IPS DF 6.9 (cell line): ENCODE results near the gene PRODH.
"Not testable (repeated sequence)": the region's sequence is repeated elsewhere in the genome, so short reads cannot be mapped to it uniquely, and the experiment has no call there.

ENCODE experiments used
- DNase-seq: peaks from one replicate; pipeline ENCODE4 v3.0.0-alpha.2; 2013; ENCODE audit warnings: low read depth, low spot score
- H3K27ac ChIP-seq: one replicate; pipeline ENCODE4 v1.5.1; 2013; ENCODE audit warnings: low read length, control low read depth
- H3K27me3 ChIP-seq: 2 replicates; pipeline ENCODE4 v1.6.1; 2013; ENCODE audit warnings: mild to moderate bottlenecking, low read length; ENCODE audit not compliant: control insufficient read depth, insufficient read depth
- H3K36me3 ChIP-seq: 2 replicates; pipeline ENCODE4 v1.6.1; 2013; ENCODE audit warnings: low read length; ENCODE audit not compliant: control insufficient read depth, insufficient read depth
- H3K4me1 ChIP-seq: 2 replicates; pipeline ENCODE4 v1.6.1; 2013; ENCODE audit warnings: low read length; ENCODE audit not compliant: control insufficient read depth, insufficient read depth
- H3K4me3 ChIP-seq: 2 replicates; pipeline ENCODE4 v1.5.1; 2013; ENCODE audit warnings: mild to moderate bottlenecking, low read length
- H3K9me3 ChIP-seq: 2 replicates; pipeline ENCODE4 v1.6.1; 2013; ENCODE audit warnings: low read length, inconsistent platforms; ENCODE audit not compliant: control insufficient read depth, insufficient read depth
- WGBS: extraction: QIAGEN DNeasy Blood & Tissue Kit; methylation state at CpG from one replicate; pipeline ENCODE4 v1.1.7; 2013; ENCODE audit warnings: mixed read lengths, missing lambda C conversion rate; ENCODE audit not compliant: insufficient read length, insufficient coverage; 5-methylcytosine and 5-hydroxymethylcytosine counted together

The PRODH gene

DNA sequence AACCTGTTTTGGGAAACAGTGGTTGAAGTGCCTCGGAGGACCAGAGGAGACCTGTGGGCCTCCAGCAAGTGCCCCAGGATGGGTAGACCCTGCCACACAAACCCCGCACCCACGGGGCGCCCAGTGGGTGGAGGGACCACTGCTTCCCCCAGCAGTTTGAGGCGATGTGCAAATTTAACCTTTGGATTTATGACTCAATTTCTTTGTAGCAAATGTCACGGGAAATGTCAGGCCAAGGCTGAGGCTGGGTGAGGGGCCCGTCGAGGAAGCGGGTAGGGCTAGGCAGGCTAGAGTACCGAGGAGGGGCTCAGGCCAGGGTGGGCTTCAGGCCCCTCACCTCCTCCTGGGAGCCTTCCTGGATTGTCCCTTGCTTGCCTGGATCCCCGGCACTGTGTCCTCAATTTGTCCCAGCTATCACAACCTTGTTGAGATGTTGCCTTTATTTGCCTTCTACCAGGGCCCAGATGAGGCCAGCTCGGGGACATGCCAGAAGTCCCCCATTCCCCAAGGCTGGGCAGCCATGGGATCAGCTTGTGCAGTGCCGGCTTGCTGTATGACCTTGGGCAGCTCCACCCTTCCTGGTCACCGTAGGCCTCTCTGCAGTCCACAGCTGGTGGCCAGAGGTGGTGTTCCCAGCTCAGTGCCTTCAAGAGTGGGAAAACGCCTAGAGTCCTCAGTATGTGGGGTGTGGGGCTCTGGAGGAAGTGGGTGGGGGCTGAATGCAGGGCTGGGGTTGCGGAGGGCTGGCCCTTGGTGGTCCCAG, 39.5 kb upstream of the PRODH start:
- H3K36me3 ChIP-seq, result no peaks in the 10 kb centered on the region; the same call in 1 of the 2 replicates
- WGBS, result no CpG with 5 or more reads among the region's 16 CpGs
- H3K4me1 ChIP-seq, result peaks cover 2% of the 10 kb centered on the region
- no peaks in the 10 kb centered on the region for H3K9me3 ChIP-seq
- H3K27ac ChIP-seq, result no peak overlapping the region
- no peaks in the 10 kb centered on the region for H3K27me3 ChIP-seq
- H3K4me3 ChIP-seq, result no peak overlapping the region
- no peak for DNase-seq

DNA sequence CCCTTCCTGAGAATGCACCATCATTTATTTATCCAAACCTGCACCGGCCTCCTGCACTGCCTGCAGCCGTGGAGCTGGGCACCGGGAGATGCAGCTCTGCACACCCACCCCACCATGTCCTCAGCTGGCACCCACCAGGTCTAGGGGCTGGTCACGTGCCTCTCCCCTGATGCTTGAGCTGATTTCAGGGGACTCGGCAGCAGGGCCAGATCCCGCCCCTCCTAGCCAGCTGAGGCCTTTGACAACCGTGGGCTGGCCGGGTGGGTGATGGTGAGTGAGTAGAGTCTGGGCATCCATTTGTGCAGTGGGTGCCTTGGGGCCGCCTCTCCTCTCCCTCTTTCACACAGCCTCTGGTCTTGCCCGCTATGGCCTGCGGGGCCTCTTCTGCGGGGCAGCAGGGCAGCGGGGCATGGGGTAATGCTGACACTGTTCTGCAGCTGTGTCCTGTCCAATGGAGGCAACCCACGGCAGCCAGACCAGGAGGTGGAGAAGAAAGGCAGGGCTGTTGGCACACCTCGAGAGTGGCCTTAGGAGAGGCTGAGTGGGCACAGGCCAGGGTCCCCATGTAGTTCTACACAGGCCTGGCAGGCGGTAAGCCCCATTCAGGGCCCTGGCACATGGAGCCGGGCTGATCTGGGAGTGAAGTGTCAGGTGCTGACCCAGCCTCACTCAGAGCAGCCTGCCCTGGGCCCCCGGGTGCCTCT, 38.5 kb upstream of the PRODH start:
- Histone ChIP-seq H3K9me3 (no peaks in the 10 kb centered on the region), H3K4me3 (no peak overlapping the region), H3K36me3 (no peaks in the 10 kb centered on the region; the same call in 1 of the 2 replicates), H3K4me1 (peaks cover 2% of the 10 kb centered on the region), H3K27ac (no peak overlapping the region), H3K27me3 (no peaks in the 10 kb centered on the region)
- no CpG with 5 or more reads among the region's 18 CpGs for WGBS
- no peak for DNase-seq

DNA sequence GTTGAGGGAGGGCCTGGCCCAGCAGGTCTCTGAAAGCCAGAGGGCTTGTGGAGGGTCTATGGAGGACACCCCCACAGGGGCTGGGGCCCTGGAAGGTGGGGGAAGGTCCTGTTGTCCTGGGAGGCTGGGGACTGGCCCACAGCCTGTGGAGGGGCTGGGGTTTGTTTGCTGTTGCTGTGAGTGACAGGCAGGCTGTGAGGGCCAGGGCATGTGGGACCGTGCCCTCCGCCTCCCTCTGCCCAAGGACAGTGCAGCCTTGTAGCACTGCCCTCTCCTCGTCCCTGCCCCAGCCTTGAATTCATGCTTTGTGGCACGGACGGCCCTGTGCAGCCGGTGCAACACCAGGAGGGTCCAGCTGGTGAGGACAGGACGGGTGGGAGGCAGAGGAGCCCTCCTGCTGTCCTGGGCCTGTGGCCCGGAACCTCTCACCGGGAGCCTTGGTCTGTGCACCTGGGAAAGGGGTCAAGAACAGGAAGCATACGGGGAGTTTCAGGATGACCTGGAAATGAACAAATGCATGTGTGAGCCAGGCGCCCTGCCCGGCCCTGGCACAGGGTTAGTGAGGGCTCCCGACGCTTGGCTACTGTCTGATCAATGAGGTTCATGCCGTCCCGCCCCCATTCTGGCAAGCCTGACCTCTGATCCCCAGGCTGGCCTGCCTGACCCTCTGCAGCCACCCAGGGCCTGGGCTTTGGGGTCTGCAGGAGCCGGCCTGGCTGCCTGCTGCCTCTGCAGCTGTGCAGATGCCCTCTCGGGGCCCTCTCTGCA, 37.4 kb upstream of the PRODH start:
- DNase-seq, result no peak
- Histone ChIP-seq H3K27ac (no peak overlapping the region), H3K4me1 (peaks cover 2% of the 10 kb centered on the region), H3K27me3 (no peaks in the 10 kb centered on the region), H3K36me3 (no peaks in the 10 kb centered on the region; the same call in 1 of the 2 replicates), H3K4me3 (no peak overlapping the region), H3K9me3 (no peaks in the 10 kb centered on the region)
- WGBS, result no CpG with 5 or more reads among the region's 18 CpGs

- WGBS, result no CpG with 5 or more reads among the region's 8 CpGs
- H3K27ac ChIP-seq, H3K27me3 ChIP-seq, DNase-seq, H3K36me3 ChIP-seq, H3K9me3 ChIP-seq, H3K4me1 ChIP-seq, H3K4me3 ChIP-seq: not testable (repeated sequence)
These were observed 36.5 kb upstream of the PRODH start for GRCh38 chr22:18972591-18972990.

GRCh38 chr22:18972029-18972428, 35.9 kb upstream of the PRODH start:
- no CpG with 5 or more reads among the region's 7 CpGs for WGBS
- not testable (repeated sequence) for H3K27ac ChIP-seq

DNA sequence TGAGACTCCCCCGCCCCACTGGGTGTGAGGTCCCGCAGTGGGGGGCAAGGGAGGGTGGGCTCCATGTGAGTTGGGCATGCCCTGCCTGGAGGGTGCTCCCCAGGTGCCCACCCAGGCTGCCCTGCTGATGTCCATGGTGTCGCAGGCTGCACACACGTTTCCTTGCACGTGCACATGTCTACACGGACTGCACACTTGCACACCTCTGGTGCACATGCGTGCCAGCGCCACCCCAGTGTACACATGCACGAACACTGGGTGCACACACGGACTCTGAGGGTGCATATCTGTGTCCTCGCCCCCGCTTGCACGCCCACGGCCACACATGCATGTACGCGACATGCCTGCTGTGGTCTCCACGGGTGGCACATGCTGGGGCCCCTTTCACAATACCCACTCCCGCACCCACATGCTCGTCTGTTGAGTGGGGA, 35.2 kb upstream of the PRODH start:
- no CpG with 5 or more reads among the region's 19 CpGs for WGBS
- no peaks in the 10 kb centered on the region for H3K27me3 ChIP-seq
- H3K4me1 ChIP-seq, result peaks cover 2% of the 10 kb centered on the region
- H3K36me3 ChIP-seq, result no peaks in the 10 kb centered on the region; the same call in 1 of the 2 replicates
- H3K27ac ChIP-seq, result no peak overlapping the region
- no peaks in the 10 kb centered on the region for H3K9me3 ChIP-seq
- no peak for DNase-seq
- H3K4me3 ChIP-seq, result no peak overlapping the region

More at GRCh38 chr22:18972029-18972428, 35.9 kb upstream of the PRODH start:
- H3K36me3 ChIP-seq, DNase-seq, H3K9me3 ChIP-seq, H3K27me3 ChIP-seq, H3K4me3 ChIP-seq, H3K4me1 ChIP-seq: not testable (repeated sequence)

- no CpG with 5 or more reads among the region's 28 CpGs for WGBS
- no peaks in the 10 kb centered on the region; the same call in 1 of the 2 replicates for H3K36me3 ChIP-seq
- H3K27me3 ChIP-seq, result no peaks in the 10 kb centered on the region
- H3K4me1 ChIP-seq, result peaks cover 2% of the 10 kb centered on the region
- no peak overlapping the region for H3K27ac ChIP-seq
- H3K4me3 ChIP-seq, result peak overlapping the region; percentile 76
- H3K9me3 ChIP-seq, result no peaks in the 10 kb centered on the region
- DNase-seq, result no peak
These were observed 34.8 kb upstream of the PRODH start for GRCh38 chr22:18970948-18971315.

- Histone ChIP-seq H3K4me1 (peaks cover 2% of the 10 kb centered on the region), H3K27me3 (no peaks in the 10 kb centered on the region), H3K27ac (no peak overlapping the region), H3K36me3 (no peaks in the 10 kb centered on the region; the same call in 1 of the 2 replicates), H3K9me3 (no peaks in the 10 kb centered on the region), H3K4me3 (peak overlapping the region; percentile 76)
- DNase-seq, result no peak
- WGBS, result no CpG with 5 or more reads among the region's 94 CpGs
These were observed 34.3 kb upstream of the PRODH start for GRCh38 chr22:18970176-18970947.

DNA sequence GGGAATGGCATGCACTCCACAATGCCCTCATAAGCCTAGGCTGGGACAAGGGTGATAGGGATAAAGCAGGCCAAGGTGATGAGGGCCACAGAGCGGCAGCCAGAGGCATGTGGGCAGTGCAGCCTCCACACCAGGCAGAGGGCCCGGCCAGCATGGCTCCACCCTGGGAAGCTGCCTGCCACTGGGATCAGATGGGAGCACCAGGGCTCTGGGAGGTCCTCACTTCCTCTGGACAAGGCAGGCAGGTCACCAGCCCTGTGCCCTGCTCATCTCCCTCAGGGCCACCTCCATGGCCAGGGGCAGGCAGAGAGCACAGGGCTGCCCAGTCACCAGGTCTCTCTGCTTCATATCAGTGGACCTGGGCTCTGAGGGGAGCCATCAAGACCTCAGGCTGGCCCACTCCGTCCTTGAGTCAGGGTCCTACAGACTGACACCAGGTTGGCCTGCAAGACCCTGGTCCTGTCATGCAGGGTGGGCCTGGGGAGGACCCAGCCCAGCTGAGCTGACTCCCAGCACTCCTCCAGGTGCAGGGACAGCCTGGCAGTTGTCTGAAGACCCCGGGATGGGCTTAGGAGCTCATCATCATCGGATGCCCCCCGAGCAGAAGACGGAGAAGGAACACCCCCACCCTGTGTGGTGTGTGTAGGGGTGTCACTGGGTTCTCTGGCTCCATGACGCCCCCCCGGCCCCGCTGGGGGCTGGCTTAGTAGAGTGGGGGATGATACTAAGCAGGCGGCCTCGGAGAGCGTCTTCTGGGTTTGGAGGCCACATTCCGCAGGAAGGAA, 33.3 kb upstream of the PRODH start:
- H3K27me3 ChIP-seq, H3K4me1 ChIP-seq, H3K27ac ChIP-seq, H3K4me3 ChIP-seq, H3K9me3 ChIP-seq, H3K36me3 ChIP-seq, DNase-seq: not testable (repeated sequence)
- WGBS, result no CpG with 5 or more reads among the region's 14 CpGs
